Caco-2 (cell line): ENCODE results near the gene HAUS3. TPM values are rescaled to one million over a fixed set of nuclear protein-coding genes. Genes with fewer than 3 reads are reported as not detected.
A peak's percentile ranks its signal among the peaks of the same experiment; 100 is the strongest.

Experiments used
- BruUV-seq: library from RNA; stranded (reverse); fragments of 400-500 nt; replicated peaks from 2 replicates; lab custom pipeline; 2021; lab: Mats Ljungman, UMichigan
- CTCF ChIA-PET: fragments of 300-600 bp; sonication (Branson Sonifier 250); formaldehyde crosslinking; loops from one replicate; lab custom pipeline; 2022; ENCODE audit warnings: antibody characterized with exemption; lab: Charles Lee
- POLR2A ChIA-PET: fragments of 300-600 bp; sonication (Branson Sonifier 250); formaldehyde crosslinking; loops from one replicate; lab custom pipeline; 2022; ENCODE audit warnings: antibody characterized with exemption; lab: Charles Lee
- DNase-seq, 2 experiments: peaks; one replicate each; pipeline versions ENCODE4 v3.0.0 to v3.0.0-alpha.2; 2020 to 2022
- H3K27me3 ChIP-seq: replicated peaks from 2 replicates; pipeline ENCODE4 v1.6.0; 2011; ENCODE audit warnings: low read length; ENCODE audit not compliant: control insufficient read depth, insufficient read depth
- H3K36me3 ChIP-seq: 2 replicates; pipeline ENCODE4 v1.5.1; 2011; ENCODE audit warnings: low read length; ENCODE audit not compliant: control insufficient read depth, insufficient read depth
- H3K4me1 ChIP-seq: fragments of 250-450 bp; sonication (Bioruptor Pico); 2 replicates; pipeline ENCODE4 v1.5.1; 2020; ENCODE audit warnings: mild to moderate bottlenecking
- H3K4me3 ChIP-seq: 2 replicates; pipeline ENCODE4 v1.5.1; 2011; ENCODE audit warnings: low read depth, mild to moderate bottlenecking, control low read depth, low read length
- H3K9me3 ChIP-seq: fragments of 250-450 bp; sonication (Bioruptor Pico); 2 replicates; pipeline ENCODE4 v1.5.1; 2020; ENCODE audit warnings: mild to moderate bottlenecking, moderate library complexity
- H3K27ac Mint-ChIP-seq: one replicate; pipeline ENCODE4 v1.8.0; 2022; ENCODE audit warnings: mixed read lengths; ENCODE audit not compliant: unreplicated experiment
- H3K27me3 Mint-ChIP-seq: one replicate; pipeline ENCODE4 v1.8.0; 2022; ENCODE audit warnings: mixed read lengths; ENCODE audit not compliant: insufficient read depth, unreplicated experiment
- H3K36me3 Mint-ChIP-seq: one replicate; pipeline ENCODE4 v1.8.0; 2022; ENCODE audit warnings: mild to moderate bottlenecking, mixed read lengths; ENCODE audit not compliant: insufficient read depth, unreplicated experiment
- H3K4me1 Mint-ChIP-seq: one replicate; pipeline ENCODE4 v1.8.0; 2022; ENCODE audit warnings: low read depth, mixed read lengths; ENCODE audit not compliant: unreplicated experiment
- H3K4me3 Mint-ChIP-seq: one replicate; pipeline ENCODE4 v1.8.0; 2022; ENCODE audit warnings: mild to moderate bottlenecking, moderate library complexity, mixed read lengths; ENCODE audit not compliant: unreplicated experiment
- H3K9me3 Mint-ChIP-seq: one replicate; pipeline ENCODE4 v1.8.0; 2022; ENCODE audit warnings: mixed read lengths; ENCODE audit not compliant: unreplicated experiment
- intact Hi-C: fragments of 100-400 bp; cut with micrococcal nuclease; formaldehyde crosslinking; loops from one replicate; pipeline ENCODE4 v1.10.0; 2022; ENCODE audit not compliant: unreplicated experiment
- total RNA-seq: library from RNA; stranded (reverse); gene quantifications from 2 replicates; pipeline ENCODE4 v1.2.3, GENCODE V29; 2022
- TF ChIP-seq, protein P1 (sequence below), 2 experiments: fragments of 200-600 bp in 1 of 2; IDR thresholded peaks; 1 replicate in 1 of 2; 2 replicates in 1 of 2; pipeline versions ENCODE4 v1.5.1 to v1.8.0; 2011 to 2022; ENCODE audit warnings: antibody characterized with exemption in 1 of 2, control low read depth in 1 of 2, inconsistent platforms in 1 of 2, low read depth in 1 of 2, low read length in 1 of 2, mild to moderate bottlenecking in 1 of 2, moderate library complexity in 1 of 2; ENCODE audit not compliant: insufficient read depth in 1 of 2, severe bottlenecking in 1 of 2, unreplicated experiment in 1 of 2

Gene HAUS3
- total RNA-seq, 1 experiment from 2014 or later, result 17.9 TPM

DNA sequence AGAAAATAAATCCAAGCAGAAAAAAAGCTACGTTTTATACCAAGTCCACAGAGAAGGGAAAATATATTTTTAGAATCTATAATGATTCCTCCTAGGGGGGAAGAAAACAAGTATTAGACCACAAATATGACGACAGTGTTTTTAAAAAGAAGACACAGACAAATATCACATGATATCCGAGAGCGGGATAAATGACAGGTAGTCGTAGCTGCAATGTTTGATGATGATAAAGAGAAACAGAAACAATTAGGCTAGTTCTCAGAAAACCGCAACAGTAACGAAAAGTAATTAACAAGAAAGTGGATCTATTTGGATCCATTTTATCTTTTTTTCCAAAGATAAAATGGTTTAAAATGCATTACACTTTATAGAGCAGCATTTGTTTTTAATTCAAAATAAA, 918 bp downstream of the HAUS3 start:
- Histone ChIP-seq H3K27me3 (no peaks in the 10 kb centered on the region), H3K4me1 (peaks cover 14% of the 10 kb centered on the region; the same call in 1 of the 2 replicates), H3K36me3 (no peaks in the 10 kb centered on the region), H3K4me3 (peak overlapping the region; percentile 90), H3K9me3 (no peaks in the 10 kb centered on the region)
- no peaks in the 10 kb centered on the region for H3K27me3 Mint-ChIP-seq
- ChIA-PET CTCF (interaction anchor here (1.1 to 1.4 kb wide), 2 partner anchors 21 to 200 kb away, joined by 3 to 8 read pairs; no protein-coding TSS in a partner anchor), POLR2A (interaction anchor here (2.1 kb wide), 1 partner anchor 21 kb away, joined by 14 read pairs; the partner anchor contains the start of gene MXD4)
- peaks cover 23% of the 10 kb centered on the region for H3K4me1 Mint-ChIP-seq
- TF ChIP-seq, protein P1, sequence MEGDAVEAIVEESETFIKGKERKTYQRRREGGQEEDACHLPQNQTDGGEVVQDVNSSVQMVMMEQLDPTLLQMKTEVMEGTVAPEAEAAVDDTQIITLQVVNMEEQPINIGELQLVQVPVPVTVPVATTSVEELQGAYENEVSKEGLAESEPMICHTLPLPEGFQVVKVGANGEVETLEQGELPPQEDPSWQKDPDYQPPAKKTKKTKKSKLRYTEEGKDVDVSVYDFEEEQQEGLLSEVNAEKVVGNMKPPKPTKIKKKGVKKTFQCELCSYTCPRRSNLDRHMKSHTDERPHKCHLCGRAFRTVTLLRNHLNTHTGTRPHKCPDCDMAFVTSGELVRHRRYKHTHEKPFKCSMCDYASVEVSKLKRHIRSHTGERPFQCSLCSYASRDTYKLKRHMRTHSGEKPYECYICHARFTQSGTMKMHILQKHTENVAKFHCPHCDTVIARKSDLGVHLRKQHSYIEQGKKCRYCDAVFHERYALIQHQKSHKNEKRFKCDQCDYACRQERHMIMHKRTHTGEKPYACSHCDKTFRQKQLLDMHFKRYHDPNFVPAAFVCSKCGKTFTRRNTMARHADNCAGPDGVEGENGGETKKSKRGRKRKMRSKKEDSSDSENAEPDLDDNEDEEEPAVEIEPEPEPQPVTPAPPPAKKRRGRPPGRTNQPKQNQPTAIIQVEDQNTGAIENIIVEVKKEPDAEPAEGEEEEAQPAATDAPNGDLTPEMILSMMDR (IDR thresholded peaks at IDR 0.05; ENCODE audit: insufficient read depth in 1 of 2, low read depth in 1 of 2, low read length in 1 of 2, severe bottlenecking in 1 of 2, unreplicated experiment in 1 of 2), result no peak
- H3K4me3 Mint-ChIP-seq, result peak overlapping the region; percentile 77
- H3K36me3 Mint-ChIP-seq, result peaks cover 4% of the 10 kb centered on the region
- intact Hi-C loops, result loop anchor here (5.0 to 10.0 kb wide), 2 partner anchors 114 to 221 kb away; no protein-coding TSS in a partner anchor
- DNase-seq, result no peak
- H3K9me3 Mint-ChIP-seq, result no peaks in the 10 kb centered on the region
- peak overlapping the region; percentile 4 for H3K27ac Mint-ChIP-seq
- no TSS peak for BruUV-seq

DNA sequence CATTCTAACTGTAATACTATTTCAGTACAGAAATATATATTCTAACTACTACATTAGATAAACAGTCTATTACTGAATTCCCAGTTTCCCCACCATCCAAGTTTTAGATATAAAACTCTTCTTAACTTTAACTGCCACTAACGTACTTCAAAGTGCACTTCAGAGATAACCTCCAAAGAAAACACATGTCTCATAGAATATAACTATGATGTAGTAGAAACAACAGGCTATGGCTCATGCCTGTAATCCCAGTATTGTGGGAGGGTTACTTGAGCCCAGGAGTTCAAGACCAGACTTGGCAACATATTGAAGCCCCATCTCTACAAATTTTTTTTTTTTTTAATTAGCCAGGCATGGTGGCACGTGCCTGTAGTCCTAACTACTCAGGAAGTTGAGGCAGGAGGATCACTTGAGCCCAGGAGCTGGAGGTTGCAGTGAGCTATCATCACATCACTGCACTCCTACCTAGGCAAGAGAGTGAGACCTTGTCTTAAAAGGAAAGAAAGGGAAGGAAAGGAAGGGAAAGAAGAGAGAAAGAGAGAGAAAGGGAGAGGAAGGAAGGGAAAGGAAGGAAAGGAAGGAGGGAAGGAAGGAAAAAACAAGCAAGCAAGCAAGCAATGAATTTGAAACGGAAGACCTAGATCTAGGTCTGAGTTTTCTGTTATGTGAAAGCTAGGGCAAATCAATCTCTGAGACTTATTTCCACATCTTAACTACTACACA, 4.8 kb downstream of the HAUS3 start:
- intact Hi-C loops, result no loop called here
- Mint-ChIP-seq H3K27ac (no peak overlapping the region), H3K36me3 (peaks cover 16% of the 10 kb centered on the region), H3K4me1 (peaks cover 16% of the 10 kb centered on the region), H3K4me3 (no peak overlapping the region), H3K9me3 (no peaks in the 10 kb centered on the region), H3K27me3 (no peaks in the 10 kb centered on the region)
- ChIA-PET POLR2A (no interaction called here), CTCF (no interaction called here)
- no peak for DNase-seq
- H3K4me3 ChIP-seq, result no peak overlapping the region
- H3K36me3 ChIP-seq, result peaks cover 1% of the 10 kb centered on the region
- H3K27me3 ChIP-seq, result no peaks in the 10 kb centered on the region
- no peaks in the 10 kb centered on the region for H3K9me3 ChIP-seq
- no TSS peak for BruUV-seq
- H3K4me1 ChIP-seq, result peaks cover 14% of the 10 kb centered on the region; the same call in 1 of the 2 replicates
- TF ChIP-seq, protein P1 (IDR thresholded peaks at IDR 0.05; ENCODE audit: insufficient read depth in 1 of 2, low read depth in 1 of 2, low read length in 1 of 2, severe bottlenecking in 1 of 2, unreplicated experiment in 1 of 2), result no peak

DNA sequence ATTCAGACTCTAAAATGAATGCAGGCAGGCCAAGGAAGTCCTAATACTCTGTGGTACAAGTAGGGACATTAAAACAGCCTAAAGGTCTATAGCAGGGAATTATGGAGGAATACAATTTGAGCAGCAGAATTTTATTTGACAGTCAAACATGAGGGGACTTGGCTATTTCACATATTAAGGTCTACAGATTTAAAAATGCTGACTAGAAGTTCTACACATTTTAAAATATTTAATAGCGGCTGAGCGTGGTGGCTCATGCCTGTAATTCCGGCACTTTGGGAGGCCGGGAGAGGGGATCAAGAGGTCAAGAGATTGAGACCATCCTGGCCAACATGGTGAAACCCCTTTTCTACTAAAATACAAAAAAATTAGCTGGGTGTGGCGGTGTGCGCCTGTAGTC, 10.8 kb downstream of the HAUS3 start:
- TF ChIP-seq, protein P1 (IDR thresholded peaks at IDR 0.05; ENCODE audit: insufficient read depth in 1 of 2, low read depth in 1 of 2, low read length in 1 of 2, severe bottlenecking in 1 of 2, unreplicated experiment in 1 of 2), result no peak
- Histone ChIP-seq H3K9me3 (no peaks in the 10 kb centered on the region), H3K4me3 (no peak overlapping the region), H3K27me3 (no peaks in the 10 kb centered on the region), H3K36me3 (peaks cover 1% of the 10 kb centered on the region), H3K4me1 (no peaks in the 10 kb centered on the region)
- CTCF ChIA-PET, result no interaction called here
- DNase-seq, result no peak
- POLR2A ChIA-PET, result no interaction called here
- intact Hi-C loops, result no loop called here
- no peak overlapping the region for H3K4me3 Mint-ChIP-seq
- no peak overlapping the region for H3K27ac Mint-ChIP-seq
- H3K4me1 Mint-ChIP-seq, result no peaks in the 10 kb centered on the region
- H3K27me3 Mint-ChIP-seq, result no peaks in the 10 kb centered on the region
- no TSS peak for BruUV-seq
- no peaks in the 10 kb centered on the region for H3K9me3 Mint-ChIP-seq
- H3K36me3 Mint-ChIP-seq, result peaks cover 22% of the 10 kb centered on the region
